ENCODE data around the gene PPP6R3. TPM values are rescaled to one million over a fixed set of nuclear protein-coding genes. Genes with fewer than 3 reads are reported as not detected.

Gene PPP6R3
- total RNA-seq, 1 experiment from 2014 or later, result 138 TPM

DNA sequence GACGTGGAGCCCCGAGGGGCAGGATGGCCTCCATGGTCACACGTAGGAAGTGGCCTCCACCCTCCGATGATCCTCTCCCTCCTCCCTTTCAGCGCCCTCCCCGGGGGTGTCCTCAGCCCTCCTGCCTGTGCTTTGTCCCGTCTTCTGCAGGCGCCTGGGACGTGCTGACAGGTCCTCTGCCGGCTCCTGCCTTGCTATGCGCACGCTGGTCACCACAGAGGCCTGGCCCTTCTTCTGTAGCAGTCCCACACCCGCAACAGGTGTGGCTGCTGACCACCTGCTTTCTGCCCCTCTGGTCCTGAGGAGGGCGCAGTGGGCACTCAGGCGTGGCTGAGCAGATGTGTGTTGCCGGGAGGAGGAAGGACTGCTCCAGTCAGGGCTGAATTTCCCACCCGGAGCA is 27.7 kb upstream of the PPP6R3 start:
- H4K8ac ChIP-seq (replicated peaks; ENCODE audit: insufficient read length, low read depth, low read length), result no peak overlapping the region
- H3T11ph ChIP-seq (ENCODE audit: low read length), result no peak overlapping the region
- no peak overlapping the region for H2BK5ac ChIP-seq (ENCODE audit: insufficient read length, low read length)
- no peak overlapping the region for H3K14ac ChIP-seq (ENCODE audit: insufficient read depth, low read length)
- no peak overlapping the region for H3K4me2 ChIP-seq (ENCODE audit: insufficient read depth, insufficient read length, low read length)
- peaks cover 24 to 36% (median 33%) of the 10 kb centered on the region in 3 experiments for H3K36me3 Mint-ChIP-seq (ENCODE audit: insufficient read depth in 1 of 3, low read depth in 3 of 3)
- 0 out of 4 replicates have a peak, but pooled peaks cover 0 to 2% of the 10 kb centered on the region in 2 experiments for H3K4me1 Mint-ChIP-seq
- no peaks in the 10 kb centered on the region for H3K27me3 Mint-ChIP-seq (ENCODE audit: low read depth)
- no peak overlapping the region for H3K27ac Mint-ChIP-seq
- H3K79me2 ChIP-seq (ENCODE audit: insufficient read depth, low read length), result no peaks in the 10 kb centered on the region
- no peak overlapping the region for H2BK120ac ChIP-seq (ENCODE audit: low read depth, low read length, poor library complexity, severe bottlenecking)
- H4K91ac ChIP-seq (ENCODE audit: insufficient read length, low read depth, low read length), result no peak overlapping the region
- H4K20me1 ChIP-seq (ENCODE audit: control insufficient read depth, insufficient read depth, insufficient read length), result no peaks in the 10 kb centered on the region
- no peaks in the 10 kb centered on the region for H3K79me1 ChIP-seq (ENCODE audit: insufficient read depth, low read depth, low read length, poor library complexity, severe bottlenecking)
- no peak overlapping the region for H3K23ac ChIP-seq (ENCODE audit: insufficient read length, low read depth, low read length)
- H3K18ac ChIP-seq (ENCODE audit: insufficient read length, low read depth, low read length), result no peak overlapping the region
- H3K4me3 Mint-ChIP-seq, result no peak overlapping the region
- WGBS (ENCODE audit: extremely low coverage, insufficient read length, low lambda C conversion rate), result no CpG with 5 or more reads among the region's 17 CpGs
- DNase-seq, result no peak
- no peak overlapping the region for H2BK20ac ChIP-seq (ENCODE audit: low read depth, low read length, poor library complexity, severe bottlenecking)
- H3K9me3 ChIP-seq (ENCODE audit: control insufficient read depth, low read depth, low read length), result peaks cover 10% of the 10 kb centered on the region
- peaks cover 13 to 15% of the 10 kb centered on the region in 2 experiments for H3K9me3 Mint-ChIP-seq
- no peak overlapping the region for H2AK5ac ChIP-seq (ENCODE audit: insufficient read length, low read length)
- no peak overlapping the region for H4K5ac ChIP-seq (ENCODE audit: insufficient read length, low read depth, low read length)
- no peak overlapping the region for H2AFZ ChIP-seq (ENCODE audit: low read length)
- no peak overlapping the region for H3K4ac ChIP-seq (ENCODE audit: low read depth, low read length)
- H3K27ac ChIP-seq (ENCODE audit: insufficient read length, low read depth, low read length), result no peak overlapping the region
- no peak overlapping the region for H2BK15ac ChIP-seq (ENCODE audit: low read depth, low read length)
- no peak overlapping the region for H3K56ac ChIP-seq (ENCODE audit: insufficient read length, low read depth, low read length)
- no peaks in the 10 kb centered on the region for H3K4me1 ChIP-seq (ENCODE audit: insufficient read depth, low read length)
- TF ChIP-seq, protein P1, sequence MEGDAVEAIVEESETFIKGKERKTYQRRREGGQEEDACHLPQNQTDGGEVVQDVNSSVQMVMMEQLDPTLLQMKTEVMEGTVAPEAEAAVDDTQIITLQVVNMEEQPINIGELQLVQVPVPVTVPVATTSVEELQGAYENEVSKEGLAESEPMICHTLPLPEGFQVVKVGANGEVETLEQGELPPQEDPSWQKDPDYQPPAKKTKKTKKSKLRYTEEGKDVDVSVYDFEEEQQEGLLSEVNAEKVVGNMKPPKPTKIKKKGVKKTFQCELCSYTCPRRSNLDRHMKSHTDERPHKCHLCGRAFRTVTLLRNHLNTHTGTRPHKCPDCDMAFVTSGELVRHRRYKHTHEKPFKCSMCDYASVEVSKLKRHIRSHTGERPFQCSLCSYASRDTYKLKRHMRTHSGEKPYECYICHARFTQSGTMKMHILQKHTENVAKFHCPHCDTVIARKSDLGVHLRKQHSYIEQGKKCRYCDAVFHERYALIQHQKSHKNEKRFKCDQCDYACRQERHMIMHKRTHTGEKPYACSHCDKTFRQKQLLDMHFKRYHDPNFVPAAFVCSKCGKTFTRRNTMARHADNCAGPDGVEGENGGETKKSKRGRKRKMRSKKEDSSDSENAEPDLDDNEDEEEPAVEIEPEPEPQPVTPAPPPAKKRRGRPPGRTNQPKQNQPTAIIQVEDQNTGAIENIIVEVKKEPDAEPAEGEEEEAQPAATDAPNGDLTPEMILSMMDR (conservative IDR thresholded peaks at IDR 0.05), result no peak
- H3K23me2 ChIP-seq (ENCODE audit: insufficient read length, low read depth, low read length, poor library complexity, severe bottlenecking), result no peaks in the 10 kb centered on the region
- H3K27me3 ChIP-seq (ENCODE audit: insufficient read depth, low read length), result no peaks in the 10 kb centered on the region
- no peak overlapping the region for H3K9ac ChIP-seq (ENCODE audit: extremely low read depth, insufficient read length, low read length)
- H2BK12ac ChIP-seq (ENCODE audit: insufficient read length, low read depth, low read length), result no peak overlapping the region

Measured in H9 (cell line).